A673 (cell line): Measurements from ENCODE around the gene SLC17A2. TPM values are rescaled to one million over a fixed set of nuclear protein-coding genes. Genes with fewer than 3 reads are reported as not detected.

Experiments
- BruUV-seq: library from RNA; stranded (reverse); fragments of 400-500 nt; replicated peaks from 2 replicates; lab custom pipeline; 2021; lab: Mats Ljungman, UMichigan
- CTCF ChIA-PET: fragments of 300-600 bp; sonication (Branson Sonifier 250); formaldehyde crosslinking; loops from one replicate; lab custom pipeline; 2022; ENCODE audit warnings: antibody characterized with exemption; lab: Charles Lee
- POLR2A ChIA-PET: fragments of 300-600 bp; sonication (Branson Sonifier 250); formaldehyde crosslinking; loops from one replicate; lab custom pipeline; 2022; ENCODE audit warnings: antibody characterized with exemption; ENCODE audit not compliant: low non-redundant PET; lab: Charles Lee
- DNase-seq: peaks from one replicate; pipeline ENCODE4 v3.0.0-alpha.2; 2015; ENCODE audit warnings: low spot score
- H3K27ac ChIP-seq: fragments of 200-600 bp; sonication (generic); 2 replicates; pipeline ENCODE4 v1.5.1; 2016; ENCODE audit warnings: mixed run types, low read depth, mild to moderate bottlenecking, mixed read lengths, antibody characterized with exemption, low read length; ENCODE audit not compliant: poor library complexity, severe bottlenecking
- H3K27me3 ChIP-seq: fragments of 200-600 bp; sonication (generic); replicated peaks from 2 replicates; pipeline ENCODE4 v1.6.1; 2017; ENCODE audit warnings: mixed run types, low read depth, mild to moderate bottlenecking, mixed read lengths, antibody characterized with exemption, low read length; ENCODE audit not compliant: insufficient read depth, poor library complexity
- H3K36me3 ChIP-seq: fragments of 200-600 bp; sonication (generic); 2 replicates; pipeline ENCODE4 v1.6.1; 2016; ENCODE audit warnings: mixed run types, mild to moderate bottlenecking, mixed read lengths, antibody characterized with exemption, low read length; ENCODE audit not compliant: insufficient read depth, poor library complexity, severe bottlenecking
- H3K4me1 ChIP-seq: fragments of 200-600 bp; sonication (generic); 2 replicates; pipeline ENCODE4 v1.6.1; 2017; ENCODE audit warnings: mixed run types, mild to moderate bottlenecking, mixed read lengths, antibody characterized with exemption, low read length; ENCODE audit not compliant: insufficient read depth, poor library complexity, severe bottlenecking
- H3K4me3 ChIP-seq: fragments of 200-600 bp; sonication (generic); 2 replicates; pipeline ENCODE4 v1.5.1; 2016; ENCODE audit warnings: low read depth, mixed run types, mild to moderate bottlenecking, mixed read lengths, low read length; ENCODE audit not compliant: poor library complexity, severe bottlenecking
- H3K9me3 ChIP-seq: fragments of 200-600 bp; sonication (generic); 2 replicates; pipeline ENCODE4 v1.6.1; 2016; ENCODE audit warnings: mixed run types, low read depth, mild to moderate bottlenecking, mixed read lengths, antibody characterized with exemption, low read length; ENCODE audit not compliant: poor library complexity, severe bottlenecking
- EZH2 ChIP-seq: fragments of 200-600 bp; sonication (generic); IDR thresholded peaks from 2 replicates; pipeline ENCODE4 v1.6.1; 2017; ENCODE audit warnings: borderline replicate concordance, low read depth, mild to moderate bottlenecking, mixed read lengths, antibody characterized with exemption, low read length; ENCODE audit not compliant: poor library complexity, severe bottlenecking
- intact Hi-C: fragments of 100-400 bp; cut with micrococcal nuclease; formaldehyde crosslinking; loops from one replicate; pipeline ENCODE4 v1.10.0; 2022; ENCODE audit not compliant: unreplicated experiment
- total RNA-seq: library from RNA; stranded (reverse); gene quantifications from 2 replicates; pipeline ENCODE4 v1.2.3, GENCODE V29; 2021
- TF ChIP-seq, protein P1 (sequence below): fragments of 300-800, 200-600 bp; sonication (generic); conservative IDR thresholded peaks from 2 replicates; pipeline ENCODE4 v1.5.1; 2017; ENCODE audit warnings: low read depth, mild to moderate bottlenecking, antibody characterized with exemption, low read length, moderate library complexity, mixed read lengths

Gene SLC17A2
- total RNA-seq, 1 experiment from 2014 or later = not detected

DNA sequence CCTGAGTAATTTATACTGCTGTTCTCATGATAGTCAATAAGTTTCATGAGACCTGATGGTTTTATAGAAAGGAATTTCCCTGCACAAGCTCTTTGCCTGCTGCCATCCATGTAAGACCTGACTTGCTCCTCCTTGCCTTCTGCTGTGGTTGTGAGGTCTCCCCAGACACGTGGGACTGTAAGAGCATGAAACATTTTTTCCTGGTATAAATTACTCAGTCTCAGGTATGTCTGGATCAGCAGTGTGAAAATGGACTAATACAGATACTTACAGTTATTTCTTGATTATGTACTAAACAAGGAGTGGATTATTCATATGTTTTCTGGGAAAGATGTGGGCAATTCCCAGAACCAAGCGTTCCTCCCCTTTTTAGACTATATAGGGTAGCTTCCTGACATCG lies 30.2 kb upstream of the SLC17A2 start:
- POLR2A ChIA-PET = interaction anchor here (0.7 kb wide), 1 partner anchor 1950 kb away, joined by 3 read pairs; no protein-coding TSS in a partner anchor

DNA sequence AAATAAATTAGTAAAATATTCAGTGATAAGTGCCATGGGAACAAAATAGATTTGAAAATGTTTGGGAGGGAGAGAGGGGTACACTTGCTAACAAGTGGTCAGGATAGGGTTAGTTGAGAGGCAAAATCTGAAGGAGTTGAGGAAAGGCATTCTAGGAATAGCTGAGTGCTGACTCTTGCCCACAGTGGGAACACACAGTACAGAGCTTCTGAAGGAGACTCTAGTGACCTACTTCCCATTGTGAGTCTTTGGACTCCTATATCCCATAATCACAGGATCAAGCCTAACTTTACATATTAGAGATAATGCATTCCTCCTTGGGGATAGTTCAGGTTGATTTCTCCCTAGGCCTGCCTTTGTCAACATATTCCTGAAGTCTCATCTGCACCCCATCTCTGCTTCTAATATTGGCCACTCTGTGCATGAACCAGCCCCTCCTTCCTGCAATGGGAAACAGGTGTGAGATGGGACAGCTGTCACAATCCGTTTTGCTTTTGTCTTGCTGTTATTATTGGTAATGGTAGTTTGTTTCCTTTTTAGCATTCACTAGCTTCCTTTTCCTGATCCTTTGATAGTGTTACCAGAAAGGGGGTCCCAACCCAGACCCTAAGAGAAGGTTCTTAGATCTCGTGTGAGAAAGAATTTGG lies 29.5 kb upstream of the SLC17A2 start:
- ChIA-PET CTCF (no interaction called here), POLR2A (interaction anchor here (0.7 kb wide), 1 partner anchor 1951 kb away, joined by 3 read pairs; no protein-coding TSS in a partner anchor)
- Histone ChIP-seq H3K36me3 (no peaks in the 10 kb centered on the region), H3K9me3 (no peaks in the 10 kb centered on the region), H3K27ac (no peak overlapping the region), H3K4me3 (no peak overlapping the region), H3K4me1 (peaks cover 14% of the 10 kb centered on the region), H3K27me3 (no peaks in the 10 kb centered on the region)
- no peak for TF ChIP-seq EZH2
- TF ChIP-seq, protein P1, sequence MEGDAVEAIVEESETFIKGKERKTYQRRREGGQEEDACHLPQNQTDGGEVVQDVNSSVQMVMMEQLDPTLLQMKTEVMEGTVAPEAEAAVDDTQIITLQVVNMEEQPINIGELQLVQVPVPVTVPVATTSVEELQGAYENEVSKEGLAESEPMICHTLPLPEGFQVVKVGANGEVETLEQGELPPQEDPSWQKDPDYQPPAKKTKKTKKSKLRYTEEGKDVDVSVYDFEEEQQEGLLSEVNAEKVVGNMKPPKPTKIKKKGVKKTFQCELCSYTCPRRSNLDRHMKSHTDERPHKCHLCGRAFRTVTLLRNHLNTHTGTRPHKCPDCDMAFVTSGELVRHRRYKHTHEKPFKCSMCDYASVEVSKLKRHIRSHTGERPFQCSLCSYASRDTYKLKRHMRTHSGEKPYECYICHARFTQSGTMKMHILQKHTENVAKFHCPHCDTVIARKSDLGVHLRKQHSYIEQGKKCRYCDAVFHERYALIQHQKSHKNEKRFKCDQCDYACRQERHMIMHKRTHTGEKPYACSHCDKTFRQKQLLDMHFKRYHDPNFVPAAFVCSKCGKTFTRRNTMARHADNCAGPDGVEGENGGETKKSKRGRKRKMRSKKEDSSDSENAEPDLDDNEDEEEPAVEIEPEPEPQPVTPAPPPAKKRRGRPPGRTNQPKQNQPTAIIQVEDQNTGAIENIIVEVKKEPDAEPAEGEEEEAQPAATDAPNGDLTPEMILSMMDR = no peak
- no peak for DNase-seq
- BruUV-seq = no TSS peak
- intact Hi-C loops = no loop called here

More for the DNA sequence above, 30.2 kb upstream of the SLC17A2 start:
- CTCF ChIA-PET = no interaction called here
- Histone ChIP-seq H3K27me3 (no peaks in the 10 kb centered on the region), H3K27ac (no peak overlapping the region), H3K36me3 (peaks cover 3% of the 10 kb centered on the region), H3K9me3 (no peaks in the 10 kb centered on the region), H3K4me1 (peaks cover 15% of the 10 kb centered on the region), H3K4me3 (no peak overlapping the region)
- BruUV-seq = no TSS peak
- no peak for DNase-seq
- intact Hi-C loops = no loop called here
- TF ChIP-seq, protein P1 = no peak
- no peak for TF ChIP-seq EZH2

DNA sequence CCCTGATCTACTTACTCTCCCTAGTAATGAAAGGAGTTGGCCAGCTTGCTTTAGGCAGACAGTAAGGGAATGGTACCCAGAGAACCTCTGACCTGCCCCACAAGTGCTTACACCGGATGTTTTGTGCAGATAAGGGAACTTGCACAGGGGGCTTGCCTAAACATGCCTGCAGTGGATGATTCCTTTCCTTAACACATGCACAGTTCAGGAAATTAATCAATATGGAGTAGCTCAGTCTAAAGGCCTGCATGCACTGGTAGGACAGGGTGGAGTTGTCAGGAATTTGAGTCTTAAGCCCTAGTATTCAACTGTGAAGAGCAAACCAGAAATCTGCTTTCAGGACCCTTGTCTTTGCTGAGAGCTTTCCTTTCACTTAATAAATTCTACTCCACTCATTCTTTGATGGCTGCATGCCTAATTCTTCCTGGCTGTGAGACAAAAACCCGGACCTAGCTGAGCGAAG lies 28.2 kb upstream of the SLC17A2 start:
- intact Hi-C loops = no loop called here
- peaks cover 6% of the 10 kb centered on the region for H3K4me1 ChIP-seq
- TF ChIP-seq EZH2 = no peak
- TF ChIP-seq, protein P1 = no peak
- no peak overlapping the region for H3K4me3 ChIP-seq
- H3K27ac ChIP-seq = no peak overlapping the region
- CTCF ChIA-PET = no interaction called here
- H3K36me3 ChIP-seq = no peaks in the 10 kb centered on the region
- no peaks in the 10 kb centered on the region for H3K27me3 ChIP-seq
- POLR2A ChIA-PET = no interaction called here
- no peak for DNase-seq
- no TSS peak for BruUV-seq
- no peaks in the 10 kb centered on the region for H3K9me3 ChIP-seq
